ENCODE measurements around the gene CNNM4.
A peak's percentile ranks its signal among the peaks of the same experiment; 100 is the strongest.

Gene CNNM4

DNA sequence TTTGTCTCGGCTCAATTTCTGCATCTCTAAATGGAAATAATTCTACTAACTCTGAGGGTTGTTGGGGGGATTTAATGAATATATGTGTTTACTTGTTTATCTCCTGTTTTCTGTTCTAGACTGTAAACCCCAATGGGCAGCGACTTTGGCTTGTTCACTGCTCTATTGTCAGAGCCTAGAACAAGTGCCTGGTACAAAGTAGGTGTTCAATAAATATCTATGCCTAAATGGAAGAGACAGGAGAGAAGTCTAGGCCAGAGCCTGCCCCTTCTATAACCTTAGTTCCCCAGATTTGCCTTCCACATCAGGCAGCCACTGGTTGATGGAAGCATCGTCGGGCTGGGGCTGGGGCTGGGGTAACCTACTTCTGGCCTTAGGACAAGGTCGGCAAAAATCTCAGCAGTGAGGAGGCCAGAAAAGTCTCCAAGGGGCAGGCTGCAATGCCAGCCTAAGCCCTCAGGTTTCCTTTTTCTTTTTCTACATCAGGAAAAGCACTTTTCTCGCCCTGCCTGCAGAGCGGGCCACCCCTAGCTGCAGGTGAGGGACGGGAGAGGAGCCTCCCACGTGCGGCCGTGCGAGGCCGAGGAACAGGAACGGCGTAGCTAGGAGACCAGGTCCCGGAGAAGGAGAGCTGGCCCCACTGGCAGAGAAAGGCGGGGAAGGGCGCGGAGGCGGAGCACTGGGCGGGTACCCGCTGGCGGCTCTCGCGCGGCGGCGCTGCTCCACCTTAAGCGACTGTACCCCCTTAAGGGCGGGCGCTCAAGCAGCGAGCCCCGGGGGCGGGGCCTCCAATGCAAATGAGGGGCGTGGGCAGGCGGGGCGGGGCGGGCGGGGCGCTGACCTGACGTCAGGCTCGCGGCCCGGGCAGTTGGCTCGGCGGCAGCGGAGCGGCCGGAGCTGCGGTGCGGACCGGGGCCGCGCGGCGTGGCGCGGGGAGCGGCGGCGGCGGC lies at the start of gene CNNM4:
TSS of gene CNNM4 (plus strand) at position 867 of the 950 bp plus-strand sequence. CDS start 98 bp downstream, outside the sequence.
- DNase-seq (ENCODE audit: low spot score), result peak; percentile 94

DNA sequence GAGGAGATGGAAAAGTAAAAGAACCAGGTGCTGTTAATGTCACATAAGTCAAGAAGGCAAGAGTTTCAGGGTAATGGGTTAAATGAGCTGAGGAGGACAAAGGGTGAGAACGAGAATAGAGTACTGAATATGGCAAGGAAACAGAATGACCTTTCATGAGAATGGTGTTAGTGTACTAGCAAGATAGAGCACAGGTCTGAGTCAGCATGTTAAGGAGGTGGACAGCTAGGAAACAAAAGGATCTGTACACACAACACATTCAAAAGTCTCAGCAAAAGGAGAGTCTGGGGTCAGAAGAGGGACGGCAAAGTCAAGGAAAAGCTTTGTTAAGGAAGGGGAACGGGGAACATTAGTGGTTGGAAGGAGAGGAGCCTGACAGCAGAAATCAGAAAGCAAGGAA lies 49.7 kb upstream of the CNNM4 start:
- DNase-seq (ENCODE audit: low spot score), result no peak

DNA sequence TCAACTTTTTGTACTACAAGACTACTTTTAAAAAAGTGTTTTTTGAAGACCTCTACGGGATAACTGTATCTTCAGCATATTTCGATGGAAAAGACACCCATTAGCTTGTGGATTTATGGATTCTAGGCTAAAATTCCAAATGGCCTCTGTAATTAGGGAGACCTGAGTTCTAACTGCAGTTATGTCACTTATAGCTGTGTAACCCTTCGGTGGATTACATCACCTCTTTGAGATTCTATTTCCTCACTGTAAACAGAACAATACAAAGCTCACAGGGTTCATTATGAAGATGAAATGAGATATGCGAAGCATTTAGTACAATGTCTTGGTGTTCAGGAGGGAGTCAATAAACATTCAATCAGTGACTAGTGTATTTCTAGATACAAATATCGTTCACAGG lies 45.0 kb upstream of the CNNM4 start:
- DNase-seq (ENCODE audit: low spot score), result no peak

DNA sequence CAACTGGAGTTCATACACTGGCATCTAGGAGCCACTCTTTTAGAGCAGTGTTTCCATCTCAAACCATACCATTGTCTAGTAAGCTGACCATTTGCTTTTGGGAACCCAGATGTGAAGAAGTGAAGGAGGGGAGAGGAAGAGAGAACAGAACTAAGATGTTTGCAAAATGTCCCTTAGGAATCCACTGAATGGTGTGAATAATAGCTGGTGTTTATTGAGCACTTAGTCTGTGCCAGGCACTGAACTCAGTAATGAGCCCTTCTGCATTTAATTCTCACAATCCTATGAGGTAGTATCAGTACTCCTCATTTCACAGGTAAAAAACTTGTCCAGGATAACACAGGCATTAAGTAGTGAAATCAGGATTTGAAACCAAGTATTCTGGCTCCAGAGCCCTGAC lies 44.3 kb upstream of the CNNM4 start:
- no peak for DNase-seq (ENCODE audit: low spot score)

DNA sequence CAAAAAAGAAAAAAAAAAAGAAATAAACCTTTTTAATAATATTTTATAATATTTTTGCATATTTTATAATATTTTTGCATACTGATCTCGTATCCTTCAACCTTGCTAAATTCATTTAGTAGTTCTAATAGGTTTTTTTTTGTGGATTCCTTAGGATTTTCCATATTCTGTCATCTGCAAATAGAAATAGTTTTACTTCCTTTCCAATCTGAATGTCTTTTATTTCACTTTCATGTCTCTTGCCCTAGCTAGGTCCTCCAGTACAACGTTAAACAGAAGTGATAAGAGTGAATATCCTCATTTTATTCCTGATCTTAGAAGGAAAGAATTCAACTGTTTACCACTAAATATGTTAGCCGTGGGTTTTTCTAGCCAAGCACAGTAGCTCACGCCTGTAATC lies 34.6 kb upstream of the CNNM4 start:
- DNase-seq (ENCODE audit: low spot score), result no peak

DNA sequence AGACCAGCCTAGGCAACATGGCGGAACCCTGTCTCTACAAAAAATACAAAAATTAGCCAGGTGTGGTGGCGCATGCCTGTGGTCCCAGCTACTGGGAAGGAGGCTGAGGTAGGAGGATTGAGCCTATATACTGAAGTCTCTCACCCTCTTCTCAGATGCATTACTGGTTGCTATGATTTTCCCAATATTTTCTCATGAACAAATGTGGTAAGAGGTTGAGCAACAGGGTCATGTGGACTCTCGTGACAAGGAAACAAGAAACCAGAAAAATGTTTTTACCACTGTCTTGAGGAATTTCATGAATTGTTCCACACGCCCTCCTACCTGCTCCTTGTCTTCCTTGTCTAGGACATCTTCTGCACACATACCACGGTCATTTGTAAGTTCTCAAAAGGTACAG lies 33.3 kb upstream of the CNNM4 start:
- DNase-seq (ENCODE audit: low spot score), result no peak

DNA sequence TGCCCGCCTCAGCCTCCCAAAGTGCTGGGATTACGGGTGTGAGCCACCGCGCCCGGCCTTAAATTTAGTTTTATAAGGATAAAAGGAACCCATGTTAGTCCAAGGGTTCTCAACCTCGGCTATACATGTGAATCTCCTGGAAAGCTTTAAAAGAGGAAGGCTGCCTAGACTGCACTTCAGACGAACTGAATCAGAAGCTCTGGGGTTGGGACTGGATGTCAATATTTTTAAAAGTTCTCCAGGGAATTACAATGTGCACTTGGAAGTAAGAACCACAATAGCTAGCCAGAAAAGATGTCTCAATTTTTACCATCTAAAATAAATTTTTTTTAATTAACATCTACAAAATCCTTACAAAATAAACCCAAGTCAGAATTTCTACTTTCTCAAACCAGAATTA lies 31.0 kb upstream of the CNNM4 start:
- DNase-seq (ENCODE audit: low spot score), result no peak

DNA sequence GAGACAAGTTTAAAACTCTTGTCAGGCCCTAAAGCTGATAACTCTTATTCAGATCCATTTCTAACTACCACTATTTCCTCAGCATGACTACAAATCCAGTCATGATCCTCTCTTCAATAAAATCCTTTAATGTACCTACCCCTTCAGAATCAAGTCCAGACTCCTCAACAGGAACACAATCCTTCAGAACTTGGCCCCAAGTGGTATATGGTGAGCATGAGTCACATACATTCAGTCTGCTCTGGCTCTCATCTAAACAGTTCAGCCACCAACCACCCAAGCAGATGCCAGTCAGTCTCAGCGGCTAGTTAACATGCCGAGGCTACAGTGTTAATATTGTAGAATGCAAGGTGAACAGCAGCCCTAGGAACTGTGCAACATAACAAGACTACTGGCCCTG lies 30.5 kb upstream of the CNNM4 start:
- DNase-seq (ENCODE audit: low spot score), result no peak

DNA sequence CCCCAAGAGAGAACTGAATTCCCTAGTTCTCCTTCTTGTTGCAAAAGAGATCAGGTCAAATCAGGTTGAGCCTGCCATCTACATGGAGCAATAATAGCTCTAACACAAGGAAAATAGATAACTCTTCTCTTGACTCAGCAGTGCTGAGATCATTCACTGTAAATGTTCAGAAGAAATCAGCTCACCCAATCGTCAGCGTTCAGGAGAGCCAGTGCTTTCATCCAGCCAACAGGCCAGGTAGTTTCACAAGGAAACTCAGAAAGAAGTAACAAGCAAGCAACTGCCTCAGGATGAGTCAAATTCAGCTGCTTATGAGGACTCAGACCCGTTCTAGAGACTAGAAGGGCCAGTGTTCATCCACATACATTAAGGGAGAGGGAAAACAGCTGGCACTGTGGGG lies 26.8 kb upstream of the CNNM4 start:
- no peak for DNase-seq (ENCODE audit: low spot score)

DNA sequence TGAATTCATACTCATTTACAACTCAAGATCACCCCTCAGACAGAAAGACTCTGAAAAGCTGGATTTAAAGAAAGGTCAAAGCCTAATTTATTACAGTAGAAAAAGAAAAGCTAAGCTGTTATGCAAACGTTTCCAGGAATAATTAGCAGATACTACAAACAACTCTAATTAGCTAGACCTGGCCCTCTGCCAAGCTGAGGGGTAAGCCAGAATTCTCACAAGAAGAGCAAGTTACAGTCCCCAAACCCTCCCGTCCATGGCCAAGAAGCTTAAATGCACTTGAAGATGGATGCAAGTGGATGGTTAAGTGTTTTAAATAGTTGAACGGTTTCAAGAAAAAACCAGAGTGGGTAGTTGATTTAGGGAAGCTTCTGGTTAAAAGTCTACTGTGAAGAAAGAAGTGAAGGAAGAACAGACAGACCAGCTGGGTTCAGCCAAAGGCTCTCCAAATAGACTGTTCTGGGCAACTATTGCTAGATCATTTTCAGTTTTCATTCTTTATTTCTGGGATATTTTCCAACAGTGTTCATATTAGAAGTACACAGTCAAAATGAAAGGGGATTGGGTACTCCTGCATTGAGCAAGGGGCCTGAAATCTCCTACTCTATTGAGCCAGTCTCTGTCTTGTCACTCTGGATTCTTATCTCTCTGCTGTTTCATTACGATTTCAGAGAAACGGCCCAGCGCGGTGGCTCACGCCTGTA lies 25.7 kb upstream of the CNNM4 start:
- DNase-seq (ENCODE audit: low spot score), result no peak

DNA sequence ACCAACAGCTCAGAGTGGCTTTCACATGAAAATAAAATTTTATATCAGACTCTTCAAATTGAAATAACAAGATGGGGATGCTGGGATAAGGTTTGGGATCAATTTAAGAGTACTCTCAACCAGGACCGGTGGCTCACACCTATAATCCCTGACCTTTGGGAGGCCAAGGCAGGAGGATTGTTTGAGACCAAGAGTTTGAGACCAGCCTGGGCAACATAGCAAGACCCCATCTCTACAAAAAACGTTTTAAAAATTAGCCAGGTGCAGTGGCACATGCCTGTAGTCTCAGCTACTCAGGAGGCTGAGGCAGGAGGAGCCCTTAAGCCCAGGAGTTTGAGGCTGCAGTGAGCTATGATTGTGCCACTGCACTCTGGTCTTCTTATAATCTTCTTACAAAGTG lies 23.5 kb upstream of the CNNM4 start:
- DNase-seq (ENCODE audit: low spot score), result no peak

DNA sequence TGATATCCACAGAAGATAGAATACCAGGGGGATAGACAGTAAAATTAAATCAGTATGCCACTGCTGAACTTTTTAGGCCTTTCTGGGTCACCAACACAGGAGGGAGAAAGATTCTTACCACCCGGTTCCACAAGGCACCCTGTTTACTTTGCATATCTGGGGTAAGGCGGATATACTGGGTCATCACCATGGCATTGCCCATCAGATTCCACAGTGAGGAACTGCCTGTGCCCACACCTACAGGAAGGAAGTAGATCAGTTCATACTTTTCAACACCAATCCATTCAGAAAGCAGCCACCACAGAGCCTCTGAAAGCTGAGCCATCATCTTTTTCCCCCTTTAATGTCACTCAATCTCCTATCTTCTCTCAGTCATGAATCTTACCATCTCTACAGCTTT lies 22.9 kb upstream of the CNNM4 start:
- no peak for DNase-seq (ENCODE audit: low spot score)

DNA sequence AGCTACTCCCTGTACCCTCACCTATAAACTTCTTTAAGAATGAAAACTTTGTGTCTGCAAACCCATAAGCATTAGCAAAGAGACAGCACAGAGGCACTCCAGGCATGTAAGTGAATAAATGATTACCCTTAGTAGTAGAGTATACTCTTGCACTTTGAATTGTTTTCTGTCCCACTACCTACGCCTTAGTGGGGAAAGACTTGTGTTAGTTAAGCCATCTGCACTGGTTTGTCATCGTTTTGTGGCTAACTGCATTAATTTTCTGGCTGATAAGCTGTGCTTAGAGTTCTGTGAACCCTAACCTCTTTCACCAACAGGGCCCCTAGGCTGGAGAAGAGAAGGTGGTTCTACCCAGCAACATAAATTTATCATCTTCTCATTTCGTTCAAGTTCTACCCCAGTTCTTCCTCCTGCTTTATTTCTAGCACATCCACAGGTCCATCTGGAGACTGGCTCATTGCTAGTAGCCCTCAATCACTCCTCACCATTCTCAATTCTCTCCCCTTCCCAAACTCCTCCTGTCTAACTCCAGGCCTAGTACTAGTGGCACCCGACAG lies 21.5 kb upstream of the CNNM4 start:
- no peak for DNase-seq (ENCODE audit: low spot score)

DNA sequence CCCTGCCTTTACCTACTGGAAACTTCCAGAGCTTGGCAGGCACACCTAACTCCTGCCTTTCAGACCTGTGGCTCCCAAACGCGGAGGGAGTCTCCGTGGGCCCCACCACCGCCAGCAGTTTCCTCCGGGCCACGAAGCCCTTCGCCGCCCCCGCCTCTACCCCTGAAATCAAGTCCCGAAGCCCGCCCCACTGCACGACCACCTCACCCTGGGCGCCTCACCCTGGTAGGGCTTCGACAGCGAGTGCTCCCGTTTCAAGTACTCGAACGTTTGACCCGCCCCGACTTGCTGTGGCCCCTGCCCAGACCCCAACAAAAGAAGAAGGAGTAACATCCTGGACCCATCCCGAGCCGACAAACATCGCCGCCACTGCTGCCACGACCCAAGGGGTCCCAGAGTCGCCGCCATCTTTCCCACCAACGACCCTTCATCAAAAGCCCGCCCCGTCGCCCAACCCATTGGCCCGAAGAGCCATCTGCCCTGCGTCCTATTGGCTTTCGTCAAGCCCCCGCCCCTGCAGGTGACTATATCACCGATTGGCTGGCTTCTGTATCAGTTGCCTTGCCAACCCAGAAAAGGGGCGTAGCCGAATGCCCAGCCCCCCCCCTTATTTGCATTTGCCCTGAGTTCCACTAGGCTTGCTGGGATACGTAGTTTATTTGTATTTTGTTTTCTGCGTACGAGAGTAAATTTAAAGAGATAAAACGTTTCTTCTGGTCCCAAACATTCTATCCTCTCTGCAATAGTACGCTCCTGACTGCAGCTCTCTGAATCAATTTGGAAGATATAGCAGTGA lies 20.9 kb upstream of the CNNM4 start, which contains the start of gene LMAN2L:
TSS of gene LMAN2L (minus strand) at position 432 of the 796 bp plus-strand sequence. CDS start at position 408, 24 bp downstream.
- DNase-seq (ENCODE audit: low spot score), result peak; percentile 96

DNA sequence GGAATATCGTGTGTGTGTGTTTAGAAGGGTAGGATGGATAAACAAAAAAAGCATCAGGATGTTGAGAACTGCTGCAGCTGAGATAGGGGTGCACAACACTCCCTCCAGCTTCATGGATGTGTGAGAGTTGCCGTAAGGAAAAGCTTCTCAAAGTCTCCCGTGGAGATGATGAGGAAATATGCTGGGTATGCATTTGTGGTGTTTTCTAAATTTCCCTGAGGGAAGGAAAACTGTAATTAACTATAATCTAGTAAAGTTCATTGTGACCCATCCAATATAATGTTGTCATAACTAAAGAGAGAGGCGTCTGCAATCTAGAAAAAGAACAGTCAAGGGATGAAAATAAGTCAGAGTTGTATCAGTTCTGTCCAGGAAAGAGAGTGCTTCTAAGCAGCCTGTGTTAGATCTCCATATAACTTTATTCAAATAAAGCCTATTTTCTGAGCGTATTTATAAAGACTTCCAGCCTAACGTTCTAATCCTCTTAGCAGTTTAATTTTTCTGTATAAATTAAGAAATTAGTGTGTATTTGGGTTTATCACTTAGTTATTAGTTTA lies 13.6 kb upstream of the CNNM4 start:
- no peak for DNase-seq (ENCODE audit: low spot score)

DNA sequence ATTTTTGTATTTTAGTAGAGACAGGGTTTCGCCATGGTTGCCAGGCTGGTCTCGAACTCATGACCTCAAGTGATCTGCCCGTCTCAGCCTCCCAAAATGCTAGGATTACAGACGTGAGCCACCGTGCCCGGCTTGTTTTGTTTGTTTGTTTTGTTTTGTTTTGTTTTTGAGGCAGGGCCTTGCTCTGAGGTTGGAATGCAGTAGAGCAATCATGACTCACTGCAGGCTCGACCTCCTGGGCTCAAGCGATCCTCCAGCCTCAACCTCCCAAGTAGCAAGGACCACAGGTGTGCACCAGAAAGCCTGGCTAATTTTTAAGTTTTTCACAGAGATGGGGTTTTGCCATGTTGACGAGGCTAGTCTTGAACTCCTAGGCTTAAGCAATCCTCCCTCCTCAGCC lies 8.9 kb upstream of the CNNM4 start:
- DNase-seq (ENCODE audit: low spot score), result no peak

DNA sequence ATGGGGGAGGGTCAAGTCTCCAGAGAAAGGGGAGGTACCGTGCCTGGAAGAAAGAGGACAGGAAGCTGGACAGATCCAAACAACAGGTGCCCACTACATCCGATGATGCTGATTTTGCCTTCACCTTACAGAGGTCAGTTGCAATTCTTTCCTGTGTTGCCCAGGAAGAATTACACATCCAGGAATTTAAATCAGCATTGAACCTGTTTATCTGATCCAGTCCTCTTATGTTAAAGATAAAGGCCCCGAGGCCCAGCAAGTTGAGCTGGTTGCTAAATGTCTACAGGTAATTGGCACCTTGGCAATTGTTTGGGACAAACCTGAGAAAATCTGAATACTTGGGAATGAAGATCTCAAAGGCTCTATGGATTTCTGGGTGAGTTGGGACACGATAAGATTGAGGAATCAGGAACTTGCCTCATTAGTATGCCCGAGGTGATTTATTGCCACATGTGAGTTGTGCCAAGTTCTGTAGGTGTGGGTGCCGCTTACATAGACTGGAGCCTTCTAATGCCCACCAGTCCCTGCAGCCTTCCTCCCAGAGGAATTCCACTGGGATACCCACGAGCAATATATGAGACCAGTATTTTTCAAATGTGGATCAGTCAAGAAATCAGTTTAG lies 6.9 kb upstream of the CNNM4 start:
- DNase-seq (ENCODE audit: low spot score), result no peak

DNA sequence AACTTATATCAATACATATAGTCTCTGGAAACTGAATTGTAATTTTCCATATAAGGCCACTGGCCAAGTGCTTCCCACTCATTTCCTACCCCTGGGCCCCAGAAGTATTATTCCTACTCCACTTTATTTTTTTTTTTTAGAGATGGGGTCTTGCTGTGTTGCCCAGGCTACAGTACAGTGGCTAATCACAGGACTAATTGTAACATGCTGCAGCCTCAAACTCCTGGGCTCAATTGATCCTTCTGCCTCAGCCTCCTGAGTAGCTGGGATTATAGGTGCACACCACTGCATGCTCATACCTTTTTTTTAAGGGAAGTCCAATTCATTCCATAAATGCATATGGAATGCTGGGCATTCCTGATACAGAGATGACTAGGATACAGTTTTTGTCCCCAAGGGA lies 6.4 kb upstream of the CNNM4 start:
- no peak for DNase-seq (ENCODE audit: low spot score)

DNA sequence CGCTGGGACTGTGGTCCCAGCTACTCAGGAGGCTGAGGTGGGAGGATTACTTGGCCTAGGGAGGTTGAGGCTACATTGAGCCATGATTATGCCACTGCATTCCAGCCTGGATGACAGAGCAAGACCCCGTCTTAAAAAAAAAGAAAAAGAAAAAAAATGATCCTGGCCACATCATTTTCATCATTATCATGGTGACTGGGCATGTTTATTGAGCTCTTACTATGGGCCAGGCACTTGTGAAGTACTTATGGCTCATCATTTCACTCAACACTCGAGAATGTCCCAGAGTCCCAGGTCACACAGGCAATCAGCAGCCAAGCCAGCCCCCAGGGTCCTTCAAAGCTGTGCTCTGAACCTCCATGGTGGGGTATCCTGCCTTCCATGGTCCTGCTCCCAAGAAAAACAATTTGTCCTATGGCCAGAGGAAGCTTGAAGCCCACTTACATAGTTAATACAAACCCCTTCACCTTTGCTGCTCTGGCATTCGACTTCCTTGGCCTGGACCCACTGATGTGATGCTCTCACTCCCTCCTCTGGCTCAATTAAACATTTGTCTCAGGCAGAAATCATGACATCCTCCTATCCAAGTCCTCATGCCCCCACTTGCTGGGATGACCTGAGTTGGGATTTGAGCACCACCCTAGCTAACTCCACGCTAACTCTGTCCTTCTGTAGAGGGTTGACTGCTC lies 3.8 kb upstream of the CNNM4 start:
- no peak for DNase-seq (ENCODE audit: low spot score)

DNA sequence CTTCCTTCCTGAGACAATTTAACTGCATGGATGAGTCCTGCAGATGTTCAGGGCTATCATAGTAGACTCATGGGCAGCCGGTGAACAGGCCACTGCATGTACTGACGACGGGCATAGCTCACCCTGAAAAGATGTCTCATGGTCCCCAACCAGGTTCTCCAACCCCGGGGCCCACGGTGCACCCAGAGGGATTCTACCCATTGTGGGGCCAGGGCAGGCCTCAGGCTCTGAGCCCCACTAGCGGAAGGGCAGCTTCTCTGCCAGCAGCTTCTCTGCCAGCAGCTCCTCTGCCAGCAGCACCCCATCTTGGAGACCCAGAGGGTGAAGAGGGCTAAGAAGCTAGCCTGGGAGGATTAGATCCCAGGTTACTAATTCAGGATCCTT lies 3.2 kb upstream of the CNNM4 start:
- no peak for DNase-seq (ENCODE audit: low spot score)

DNA sequence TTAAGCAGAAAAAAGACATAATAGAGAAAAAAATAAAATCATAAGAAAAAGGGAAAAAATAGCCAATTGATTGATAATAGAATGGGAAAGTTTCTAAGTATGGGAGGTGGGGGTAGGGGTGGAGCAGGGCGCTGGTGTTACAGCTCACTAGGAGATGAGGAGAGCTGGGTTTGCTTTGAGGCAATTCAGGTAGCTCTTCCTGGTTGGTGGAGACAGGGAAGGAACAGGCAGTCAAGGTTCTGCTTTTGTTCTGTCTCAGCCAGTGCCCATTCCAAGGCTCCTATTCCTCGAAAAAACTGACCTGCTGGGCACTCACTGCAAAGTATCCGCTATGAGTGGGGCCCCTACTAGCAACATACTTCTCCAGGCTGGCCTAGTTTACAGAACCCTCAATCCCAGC lies 1.7 kb upstream of the CNNM4 start:
- DNase-seq (ENCODE audit: low spot score), result no peak

Data from hematopoietic multipotent progenitor cell treated with erythropoietin and hydrocortisone succinate and interleukin-3 and kit ligand, for 17 days (in vitro differentiated cells).